GM12864 (cell line): ENCODE measurements around the gene CHPF.
A peak's percentile ranks its signal among the peaks of the same experiment; 100 is the strongest.

Source experiments
- DNase-seq: peaks from one replicate; pipeline ENCODE4 v3.0.0-alpha.2; 2011; ENCODE audit warnings: low read depth
- H3K4me3 ChIP-seq: 2 replicates; pipeline ENCODE4 v1.5.1; 2011; ENCODE audit warnings: mild to moderate bottlenecking, low read depth, low read length, control low read depth
- CTCF ChIP-seq: IDR thresholded peaks from 2 replicates; pipeline ENCODE4 v1.5.1; 2011; ENCODE audit warnings: low read depth, mild to moderate bottlenecking, moderate library complexity, low read length, control low read depth, inconsistent platforms; ENCODE audit errors: missing control alignments

Gene CHPF

DNA sequence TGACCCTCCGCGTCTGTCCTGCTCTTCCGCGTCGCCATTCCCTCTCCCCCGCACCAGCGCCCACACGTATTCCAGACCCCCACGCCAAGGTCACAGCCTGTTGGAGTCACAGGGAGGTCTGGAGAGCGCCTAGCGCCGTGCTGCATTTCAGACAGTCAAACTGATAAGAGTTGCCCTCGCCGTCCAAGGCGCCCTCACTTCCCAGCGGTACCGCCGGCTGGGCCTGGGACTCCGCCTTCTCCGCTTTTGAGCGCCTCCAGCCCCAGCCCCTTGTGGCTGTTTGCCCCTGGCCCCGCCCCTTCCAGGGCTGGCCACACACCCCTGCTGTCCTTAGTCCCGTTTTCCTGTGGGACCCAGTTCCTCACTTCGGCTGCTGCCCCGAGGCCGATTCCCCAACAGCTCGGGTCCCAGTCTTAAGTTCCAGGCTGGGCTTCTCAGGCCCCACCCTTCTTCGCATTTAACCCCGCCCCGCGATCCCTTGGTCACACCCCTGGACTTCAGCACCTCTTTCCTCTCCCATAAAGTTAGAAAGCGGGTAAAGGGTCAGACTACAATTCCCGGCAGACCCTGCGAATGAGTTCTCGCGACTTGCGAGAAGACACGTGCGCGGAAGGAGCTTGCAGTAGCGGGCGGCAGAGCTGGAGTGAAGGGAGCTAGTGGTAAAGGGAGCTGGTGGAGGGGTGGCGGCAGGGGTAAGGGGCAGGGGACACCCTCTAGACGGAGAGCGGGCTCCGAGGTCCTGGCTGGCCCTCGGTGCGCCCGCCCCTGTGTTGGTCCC is 45.1 kb downstream of the CHPF start, which contains the start of gene GMPPA:
Gene GMPPA, plus strand, starts transcription at position 612 of the 778 bp plus-strand sequence. CDS start 1,085 bp downstream, outside the sequence.
- peak; percentile 95 for DNase-seq
- peak within 1 kb of the TSS; percentile 88 for H3K4me3 ChIP-seq
- no peak for TF ChIP-seq CTCF

- peak; percentile 15 for DNase-seq
- H3K4me3 ChIP-seq = peak overlapping the region; percentile 88
- no peak for TF ChIP-seq CTCF
Observed at GRCh38 chr2:219497495-219498279, 45.9 kb downstream of the CHPF start.

GRCh38 chr2:219496825-219497494 is 46.6 kb downstream of the CHPF start:
- no peak for DNase-seq
- TF ChIP-seq CTCF = no peak
- no peak overlapping the region for H3K4me3 ChIP-seq

GRCh38 chr2:219496247-219496824 is 47.3 kb downstream of the CHPF start:
- DNase-seq = no peak
- no peak overlapping the region for H3K4me3 ChIP-seq
- TF ChIP-seq CTCF = no peak

DNA sequence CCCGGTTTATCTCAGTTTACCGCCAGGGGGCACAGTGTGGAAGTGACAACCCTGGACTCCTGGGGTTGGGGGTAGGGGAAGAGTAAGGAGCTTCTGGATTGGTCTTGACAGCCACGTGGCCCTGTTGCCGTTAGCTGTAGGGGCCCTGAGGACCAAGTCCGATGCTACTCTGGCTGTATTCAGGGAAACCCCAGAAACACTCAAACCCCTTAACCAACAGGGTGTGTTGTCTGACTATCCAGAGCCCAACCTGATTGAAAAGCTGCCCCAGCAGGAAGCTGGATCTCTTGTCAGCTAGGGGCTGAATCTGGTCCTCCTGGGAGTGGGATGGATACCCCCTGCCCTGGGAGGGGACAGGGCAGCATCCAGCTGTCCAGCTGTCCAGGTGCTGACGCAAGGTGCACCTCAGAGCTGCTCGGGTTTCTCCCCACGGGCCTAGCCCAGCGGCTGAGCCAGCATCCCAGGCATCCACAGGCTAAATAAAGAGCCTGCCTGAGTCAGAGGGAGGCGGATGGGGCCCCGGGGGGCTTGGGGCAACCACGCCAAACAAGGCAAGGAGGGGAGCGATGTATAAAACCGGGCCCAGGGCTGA is 48.0 kb downstream of the CHPF start:
- TF ChIP-seq CTCF = peak; percentile 52
- DNase-seq = peak; percentile 31
- H3K4me3 ChIP-seq = no peak overlapping the region

DNA sequence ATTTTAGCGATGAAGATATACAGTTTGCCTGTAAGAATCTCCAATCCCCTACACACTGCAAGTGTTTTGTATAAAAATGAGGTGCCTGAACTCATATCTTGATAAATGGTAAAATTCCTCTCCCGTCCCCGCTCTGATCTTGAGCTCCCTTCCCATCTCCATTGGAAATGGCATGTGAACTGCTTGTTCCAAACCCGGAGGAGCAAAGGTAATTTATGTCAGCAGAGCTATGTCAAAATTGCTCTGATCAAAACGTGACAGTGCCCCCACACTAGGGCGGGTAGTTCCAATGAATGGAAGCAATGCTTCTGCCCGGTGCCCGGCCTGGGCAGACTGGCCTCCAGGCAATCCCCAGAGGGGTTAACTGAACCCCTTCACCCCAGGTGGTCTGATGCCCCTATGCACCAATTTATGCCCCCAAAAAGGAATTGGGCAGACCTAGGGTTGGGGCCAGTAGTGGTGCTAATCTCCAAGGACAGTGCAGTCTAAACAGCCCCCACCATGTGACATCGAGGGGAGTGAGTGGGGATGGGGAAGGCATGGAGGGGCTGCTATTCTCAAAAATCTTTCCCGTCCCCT is 48.6 kb downstream of the CHPF start:
- H3K4me3 ChIP-seq = no peak overlapping the region
- no peak for DNase-seq
- no peak for TF ChIP-seq CTCF
